ENCODE results near the gene ESYT1. TPM values are rescaled to one million over a fixed set of nuclear protein-coding genes. Genes with fewer than 3 reads are reported as not detected.
"Not testable (repeated sequence)": the region's sequence is repeated elsewhere in the genome, so short reads cannot be mapped to it uniquely, and the experiment has no call there.

ESYT1 gene
- total RNA-seq, 1 experiment from 2014 or later, result 91.1 TPM

- CTCF ChIA-PET, result no interaction called here
- Mint-ChIP-seq H3K9me3 (ENCODE audit: low read depth, unreplicated experiment) (no peaks in the 10 kb centered on the region), H3K27me3 (ENCODE audit: unreplicated experiment) (no peaks in the 10 kb centered on the region), H3K4me1 (ENCODE audit: low read depth, unreplicated experiment) (peaks cover 33% of the 10 kb centered on the region), H3K4me3 (ENCODE audit: low read depth, unreplicated experiment) (no peak overlapping the region), H3K27ac (ENCODE audit: unreplicated experiment) (no peak overlapping the region), H3K36me3 (ENCODE audit: insufficient read depth, unreplicated experiment) (peaks cover 76% of the 10 kb centered on the region)
- BruUV-seq (replicated peaks), result no TSS peak
- intact Hi-C loops (cut with micrococcal nuclease; ENCODE audit: unreplicated experiment), result loop anchor here (5.0 kb wide), 1 partner anchor 38 kb away; the partner anchor contains the start of genes RPL41 and ZC3H10
- DNase-seq, result no peak
- TF ChIP-seq CTCF (IDR thresholded peaks at IDR 0.05; ENCODE audit: unreplicated experiment), result no peak
These were observed 27.3 kb downstream of the ESYT1 start for GRCh38 chr12:56155256-56155845.

- DNase-seq; H3K27me3 Mint-ChIP-seq (ENCODE audit: unreplicated experiment); CTCF ChIA-PET; H3K9me3 Mint-ChIP-seq (ENCODE audit: low read depth, unreplicated experiment); BruUV-seq (replicated peaks): not testable (repeated sequence)
- intact Hi-C loops (cut with micrococcal nuclease; ENCODE audit: unreplicated experiment), result loop anchor here (5.0 kb wide), 1 partner anchor 39 kb away; the partner anchor contains the start of genes RPL41 and ZC3H10
- Mint-ChIP-seq H3K4me3 (ENCODE audit: low read depth, unreplicated experiment) (peak overlapping the region; percentile 98), H3K36me3 (ENCODE audit: insufficient read depth, unreplicated experiment) (peaks cover 79% of the 10 kb centered on the region), H3K27ac (ENCODE audit: unreplicated experiment) (peak overlapping the region; percentile 100), H3K4me1 (ENCODE audit: low read depth, unreplicated experiment) (peaks cover 34% of the 10 kb centered on the region)
These were observed 28.6 kb downstream of the ESYT1 start for GRCh38 chr12:56156464-56157200.

GRCh38 chr12:56157201-56158028 is 29.3 kb downstream of the ESYT1 start:
- Mint-ChIP-seq H3K4me1 (ENCODE audit: low read depth, unreplicated experiment) (peaks cover 32% of the 10 kb centered on the region), H3K27ac (ENCODE audit: unreplicated experiment) (peak overlapping the region; percentile 100), H3K9me3 (ENCODE audit: low read depth, unreplicated experiment) (no peaks in the 10 kb centered on the region), H3K4me3 (ENCODE audit: low read depth, unreplicated experiment) (peak overlapping the region; percentile 98), H3K27me3 (ENCODE audit: unreplicated experiment) (no peaks in the 10 kb centered on the region), H3K36me3 (ENCODE audit: insufficient read depth, unreplicated experiment) (peaks cover 79% of the 10 kb centered on the region)
- BruUV-seq (replicated peaks), result TSS peak; percentile 24
- TF ChIP-seq CTCF (IDR thresholded peaks at IDR 0.05; ENCODE audit: unreplicated experiment), result peak; percentile 50
- DNase-seq, result peak; percentile 84
- intact Hi-C loops (cut with micrococcal nuclease; ENCODE audit: unreplicated experiment), result loop anchor here (2.0 to 5.0 kb wide), 2 partner anchors 31 to 40 kb away; partner anchors contain the start of genes RPL41 and ZC3H10
- CTCF ChIA-PET, result interaction anchor here (0.6 to 1.6 kb wide), 5 partner anchors 18 to 209 kb away, joined by 3 to 7 read pairs (median 3); partner anchors contain the start of genes ESYT1 and ZC3H10

- BruUV-seq (replicated peaks), result no TSS peak
- no peaks in the 10 kb centered on the region for H3K27me3 Mint-ChIP-seq (ENCODE audit: unreplicated experiment)
- peak within 1 kb of the TSS; percentile 98 for H3K4me3 Mint-ChIP-seq (ENCODE audit: low read depth, unreplicated experiment)
- no peaks in the 10 kb centered on the region for H3K9me3 Mint-ChIP-seq (ENCODE audit: low read depth, unreplicated experiment)
- peaks cover 32% of the 10 kb centered on the region for H3K4me1 Mint-ChIP-seq (ENCODE audit: low read depth, unreplicated experiment)
- no peak for TF ChIP-seq CTCF (IDR thresholded peaks at IDR 0.05; ENCODE audit: unreplicated experiment)
- H3K27ac Mint-ChIP-seq (ENCODE audit: unreplicated experiment), result peak within 1 kb of the TSS; percentile 100
- intact Hi-C loops (cut with micrococcal nuclease; ENCODE audit: unreplicated experiment), result loop anchor here (2.0 to 5.0 kb wide), 2 partner anchors 31 to 41 kb away; partner anchors contain the start of genes RPL41 and ZC3H10
- H3K36me3 Mint-ChIP-seq (ENCODE audit: insufficient read depth, unreplicated experiment), result peaks cover 79% of the 10 kb centered on the region
- CTCF ChIA-PET, result interaction anchor here (0.6 to 1.6 kb wide), 9 partner anchors 10 to 210 kb away, joined by 3 to 11 read pairs (median 3); partner anchors contain the start of genes ESYT1, SMARCC2 and ZC3H10
- DNase-seq, result peak; percentile 96
These were observed 30.2 kb downstream of the ESYT1 start, which contains the start of gene MYL6 for GRCh38 chr12:56158029-56158925. Gene MYL6, plus strand, starts transcription at chr12:56158359. Its CDS starts 43 bp downstream, at chr12:56158402.

Data from Calu3 (cell line).